T-helper 22 cell (primary cell): ENCODE data around the gene MYO15B.

ENCODE experiments used
- DNase-seq: peaks from one replicate; pipeline ENCODE4 v3.0.0-alpha.2; 2020; ENCODE audit warnings: low read depth

Gene MYO15B

DNA sequence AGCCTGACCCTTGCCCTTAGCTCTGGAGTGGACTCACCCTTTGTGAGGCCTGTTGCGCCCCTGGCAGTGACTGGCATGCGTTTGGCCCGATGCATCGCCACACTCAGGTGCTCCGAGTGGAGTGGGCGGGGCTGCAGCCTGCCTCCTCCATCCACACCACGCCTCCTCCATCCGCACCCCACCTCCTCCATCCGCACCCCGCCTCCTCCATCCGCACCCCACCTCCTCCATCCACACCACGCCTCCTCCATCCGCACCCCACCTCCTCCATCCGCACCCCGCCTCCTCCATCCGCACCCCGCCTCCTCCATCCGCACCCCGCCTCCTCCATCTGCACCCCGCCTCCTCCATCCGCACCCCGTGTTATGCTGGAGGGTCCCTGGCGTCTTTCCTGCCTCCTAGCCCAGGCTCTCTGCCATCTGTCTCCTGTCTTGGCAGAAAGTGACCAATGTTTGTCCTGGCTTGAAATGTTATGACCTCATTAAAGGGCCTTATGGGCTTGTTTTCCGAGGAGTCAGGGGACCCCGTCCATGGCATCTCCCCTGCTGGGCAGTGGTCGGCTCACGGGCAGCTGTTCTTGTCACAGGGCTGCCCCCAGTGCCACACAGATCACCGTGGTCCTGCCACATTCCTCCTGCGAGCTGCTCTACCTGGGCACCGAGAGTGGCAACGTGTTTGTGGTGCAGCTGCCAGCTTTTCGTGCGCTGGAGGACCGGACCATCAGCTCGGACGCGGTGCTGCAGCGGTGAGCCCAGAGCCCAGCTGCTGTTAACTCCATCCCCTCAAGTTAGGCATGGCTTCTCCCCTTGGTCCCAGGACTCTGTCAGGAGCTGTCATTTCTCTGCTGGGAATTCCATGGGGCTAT is 28.7 kb upstream of the MYO15B start:
- DNase-seq: no peak

DNA sequence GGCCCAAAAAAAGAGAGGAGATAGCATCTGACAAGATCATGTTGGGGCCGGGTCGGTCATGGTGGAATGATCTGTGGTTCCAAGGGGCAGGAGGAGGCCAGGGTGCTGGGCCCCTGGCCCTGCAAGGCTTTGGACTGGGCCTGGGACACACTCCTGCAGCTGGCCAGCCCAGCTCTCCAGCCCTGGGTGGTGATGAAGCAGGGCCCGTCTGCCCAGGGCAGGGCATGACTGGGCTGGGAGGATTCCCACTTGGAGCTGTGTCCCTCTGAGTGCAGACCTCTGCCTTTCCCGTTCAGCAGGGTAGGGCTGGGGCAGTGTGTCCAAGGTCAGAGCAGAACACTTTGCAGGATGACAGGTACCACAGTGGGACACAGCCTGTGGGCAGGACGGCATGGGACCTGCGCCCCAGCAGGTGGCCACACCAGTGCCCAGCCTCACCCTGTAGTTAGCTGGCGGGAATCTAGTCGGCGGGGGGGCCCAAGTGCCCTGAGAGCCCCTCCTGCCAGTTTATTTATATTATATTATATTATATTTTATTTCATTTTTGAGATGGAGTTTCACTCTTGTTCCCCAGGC is 27.6 kb upstream of the MYO15B start:
- no peak for DNase-seq

DNA sequence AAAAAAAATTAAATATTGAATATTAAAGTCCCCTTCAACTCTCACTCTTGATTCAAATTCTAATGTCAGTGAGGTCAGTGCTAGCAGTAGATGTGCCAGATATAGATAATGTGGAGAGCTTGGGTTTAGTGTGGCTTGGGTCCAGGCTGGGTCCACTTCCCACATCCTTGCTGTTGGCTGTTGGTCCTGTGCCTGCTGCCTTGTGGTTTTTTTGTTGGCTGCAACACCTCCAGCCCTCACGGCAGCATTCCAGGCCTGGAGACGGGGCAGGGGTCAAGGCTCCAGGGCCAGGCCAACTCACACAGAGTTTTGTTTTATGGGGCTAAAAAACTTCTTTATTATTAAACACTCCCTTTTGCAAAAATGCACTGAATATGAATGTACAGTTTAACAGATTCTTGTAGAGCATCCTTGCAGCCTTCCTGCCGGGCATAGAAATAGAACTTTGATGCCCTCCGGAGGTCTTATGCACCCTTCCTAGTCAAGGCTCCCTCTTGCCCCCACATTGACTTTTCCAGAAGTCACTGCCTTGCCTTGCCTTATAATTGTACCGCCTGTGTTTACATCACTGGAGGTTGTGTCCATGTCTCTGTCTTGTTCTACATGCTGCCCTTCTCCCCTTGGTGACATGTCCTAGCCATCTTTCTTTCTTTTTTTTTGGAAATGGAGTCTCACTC is 25.5 kb upstream of the MYO15B start:
- no peak for DNase-seq

DNA sequence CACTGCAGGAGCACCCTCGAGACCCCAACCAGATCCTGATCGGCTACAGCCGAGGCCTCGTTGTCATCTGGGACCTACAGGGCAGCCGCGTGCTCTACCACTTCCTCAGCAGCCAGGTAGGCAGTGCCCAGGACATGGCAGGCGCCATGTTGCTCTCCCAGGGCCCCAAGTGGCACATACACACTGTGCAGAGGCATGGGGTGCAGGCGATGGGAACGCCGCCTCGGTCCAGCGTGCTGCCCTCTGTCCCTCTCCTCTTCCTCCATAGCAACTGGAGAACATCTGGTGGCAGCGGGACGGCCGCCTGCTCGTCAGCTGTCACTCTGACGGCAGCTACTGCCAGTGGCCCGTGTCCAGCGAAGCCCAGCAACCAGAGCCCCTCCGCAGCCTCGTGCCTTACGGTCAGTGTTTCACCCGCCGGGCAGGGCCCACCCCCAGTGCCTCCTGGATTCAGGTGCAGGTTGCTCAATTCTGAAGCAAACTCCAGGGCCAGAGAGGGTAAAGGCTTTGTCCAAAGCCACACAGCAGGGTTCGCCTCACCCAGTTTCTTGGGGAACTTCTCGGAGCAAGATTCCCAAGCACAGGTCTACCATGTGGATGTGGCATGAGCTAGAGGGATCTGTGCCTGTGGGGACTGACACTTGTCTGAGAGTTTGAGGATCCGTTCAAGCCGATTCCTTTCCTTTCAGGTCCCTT is 24.4 kb upstream of the MYO15B start:
- no peak for DNase-seq

DNA sequence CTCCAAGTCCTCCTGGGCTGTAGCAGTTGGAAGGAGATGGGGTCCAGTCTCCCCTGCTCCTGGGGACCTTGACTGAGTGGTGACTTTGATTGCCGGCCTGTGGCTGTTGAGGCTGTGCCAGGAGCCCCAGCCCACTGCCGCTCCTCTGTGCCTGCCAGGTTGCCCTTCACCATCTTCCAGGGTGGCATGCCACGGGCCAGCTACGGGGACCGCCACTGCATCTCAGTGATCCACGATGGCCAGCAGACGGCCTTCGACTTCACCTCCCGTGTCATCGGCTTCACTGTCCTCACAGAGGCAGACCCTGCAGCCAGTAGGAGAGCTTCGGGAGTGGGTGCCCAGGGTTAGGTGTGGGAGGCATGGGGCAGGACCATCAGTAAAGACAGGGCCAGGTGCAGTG is 23.4 kb upstream of the MYO15B start:
- no peak for DNase-seq

DNA sequence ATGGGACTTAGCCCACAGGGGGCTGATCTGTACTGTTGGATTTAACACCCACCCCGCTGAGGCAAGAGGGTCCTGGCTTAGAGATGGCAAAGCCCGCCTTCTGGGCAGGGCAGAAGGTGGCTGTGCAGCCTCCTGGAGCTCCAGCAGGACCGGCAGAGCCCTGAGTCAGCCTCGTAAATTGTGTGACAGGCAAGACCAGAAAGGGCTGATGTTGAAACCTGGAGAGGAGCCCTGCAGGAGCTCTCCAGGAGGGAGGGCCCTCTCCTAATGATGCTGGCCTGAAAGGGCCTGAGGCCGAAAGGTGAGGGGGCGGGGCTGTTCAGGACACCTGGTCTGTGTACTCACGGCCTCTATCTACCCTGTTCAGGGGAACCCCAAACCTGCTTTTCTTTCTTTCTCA is 22.5 kb upstream of the MYO15B start:
- DNase-seq: no peak

DNA sequence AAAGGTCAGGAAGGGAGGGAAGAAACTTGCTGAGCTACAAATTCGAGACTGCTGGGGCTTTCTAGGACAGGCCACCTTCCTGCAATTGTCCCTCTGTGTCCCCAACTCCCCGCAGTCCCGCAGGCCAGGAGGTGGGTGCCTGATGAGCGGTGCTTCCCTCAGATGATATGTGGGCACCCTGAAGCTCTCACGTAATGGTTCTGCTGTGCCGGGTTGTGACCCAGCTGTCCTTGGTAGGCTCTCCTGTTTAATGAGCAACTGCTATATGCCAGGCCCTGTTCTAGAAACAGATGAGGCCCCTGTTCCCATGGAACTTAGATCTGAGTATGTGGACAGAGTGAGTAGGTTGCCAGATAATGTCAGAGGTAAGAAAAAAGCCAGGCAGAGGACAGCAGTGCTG is 22.0 kb upstream of the MYO15B start:
- DNase-seq: no peak

DNA sequence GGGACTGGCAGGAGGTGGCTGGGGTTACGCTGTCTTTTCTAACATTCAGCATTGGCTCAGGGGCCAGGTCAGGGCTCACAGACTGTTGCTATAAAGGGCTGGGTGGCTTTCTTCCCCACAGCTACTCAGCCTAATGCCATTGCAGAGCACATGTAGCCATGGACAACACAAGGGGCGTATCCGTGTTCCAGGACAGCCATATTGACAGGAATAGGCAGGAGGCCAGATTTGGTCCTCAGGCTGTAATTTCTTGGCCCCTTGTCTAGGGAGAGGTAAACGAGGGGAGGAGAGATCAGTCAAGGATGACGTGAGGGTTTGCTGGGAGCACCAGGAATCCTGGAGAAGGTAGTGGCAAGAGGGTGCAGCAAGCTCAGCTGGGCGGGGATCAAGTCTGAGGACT is 21.2 kb upstream of the MYO15B start:
- DNase-seq: no peak

DNA sequence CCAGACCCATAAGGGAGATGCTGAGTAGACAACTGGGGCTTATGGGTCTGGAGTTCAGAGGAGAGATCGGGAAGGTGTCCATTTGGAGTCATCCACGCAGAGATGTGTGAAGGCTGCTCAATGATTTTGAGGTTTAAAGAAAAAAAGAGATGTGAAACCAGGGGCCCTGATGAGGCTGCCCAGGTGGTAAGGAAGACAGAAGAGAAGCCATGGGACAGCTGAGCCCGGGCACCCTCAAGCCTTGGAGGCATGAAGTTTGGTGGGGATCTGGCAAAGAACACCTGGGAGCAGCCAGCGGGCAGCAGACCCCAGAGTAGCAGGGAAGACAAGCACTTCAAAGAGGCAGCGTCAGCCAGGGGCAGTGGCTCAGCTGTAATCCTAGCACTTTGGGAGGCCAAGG is 20.8 kb upstream of the MYO15B start:
- DNase-seq: no peak

DNA sequence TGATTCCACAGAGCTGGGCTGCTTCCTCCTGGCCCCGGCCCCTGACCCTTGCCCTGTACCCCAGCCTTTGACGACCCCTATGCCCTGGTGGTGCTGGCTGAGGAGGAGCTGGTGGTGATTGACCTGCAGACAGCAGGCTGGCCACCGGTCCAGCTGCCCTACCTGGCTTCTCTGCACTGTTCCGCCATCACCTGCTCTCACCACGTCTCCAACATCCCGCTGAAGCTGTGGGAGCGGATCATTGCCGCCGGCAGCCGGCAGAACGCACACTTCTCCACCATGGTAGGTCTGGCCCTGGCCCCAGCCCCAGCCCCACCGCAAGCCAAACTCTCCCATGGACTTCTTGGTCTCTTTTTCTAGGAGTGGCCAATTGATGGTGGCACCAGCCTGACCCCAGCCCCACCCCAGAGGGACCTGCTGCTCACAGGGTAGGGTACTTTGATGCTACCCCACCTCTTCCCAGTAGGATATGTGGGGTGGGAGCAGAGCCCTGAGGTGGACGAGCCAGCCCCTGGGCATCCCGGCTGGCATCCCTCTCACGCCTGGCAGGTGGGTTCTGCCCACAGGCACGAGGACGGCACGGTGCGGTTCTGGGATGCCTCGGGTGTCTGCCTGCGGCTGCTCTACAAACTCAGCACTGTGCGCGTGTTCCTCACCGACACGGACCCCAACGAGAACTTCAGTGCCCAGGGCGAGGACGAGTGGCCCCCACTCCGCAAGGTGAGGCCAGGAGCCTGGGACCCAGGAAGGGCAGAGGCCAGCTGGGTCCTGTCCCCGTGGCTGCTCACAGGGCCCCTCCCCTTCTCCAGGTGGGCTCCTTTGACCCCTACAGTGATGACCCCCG is 19.0 kb upstream of the MYO15B start:
- no peak for DNase-seq

DNA sequence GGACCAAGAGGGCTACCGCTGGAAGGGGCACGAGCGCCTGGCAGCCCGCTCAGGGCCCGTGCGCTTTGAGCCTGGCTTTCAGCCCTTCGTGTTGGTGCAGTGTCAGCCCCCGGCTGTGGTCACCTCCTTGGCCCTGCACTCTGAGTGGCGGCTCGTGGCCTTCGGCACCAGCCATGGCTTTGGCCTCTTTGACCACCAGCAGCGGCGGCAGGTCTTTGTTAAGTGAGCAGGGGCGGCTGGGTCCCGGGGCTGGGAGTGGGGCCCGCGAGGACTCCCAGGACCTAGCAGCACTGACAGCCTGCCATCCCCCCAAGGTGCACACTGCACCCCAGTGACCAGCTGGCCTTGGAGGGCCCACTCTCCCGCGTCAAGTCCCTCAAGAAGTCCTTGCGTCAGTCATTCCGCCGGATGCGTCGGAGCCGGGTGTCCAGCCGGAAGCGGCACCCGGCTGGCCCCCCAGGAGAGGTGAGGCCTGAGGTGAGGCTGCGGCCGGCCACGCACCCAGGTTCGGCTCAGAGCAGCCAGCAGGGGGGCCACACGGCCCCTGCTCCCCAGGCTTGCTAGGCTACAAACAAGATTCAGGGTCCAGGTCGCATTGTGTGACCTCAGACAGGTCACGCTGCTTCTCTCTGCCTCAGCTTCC is 17.4 kb upstream of the MYO15B start:
- no peak for DNase-seq

DNA sequence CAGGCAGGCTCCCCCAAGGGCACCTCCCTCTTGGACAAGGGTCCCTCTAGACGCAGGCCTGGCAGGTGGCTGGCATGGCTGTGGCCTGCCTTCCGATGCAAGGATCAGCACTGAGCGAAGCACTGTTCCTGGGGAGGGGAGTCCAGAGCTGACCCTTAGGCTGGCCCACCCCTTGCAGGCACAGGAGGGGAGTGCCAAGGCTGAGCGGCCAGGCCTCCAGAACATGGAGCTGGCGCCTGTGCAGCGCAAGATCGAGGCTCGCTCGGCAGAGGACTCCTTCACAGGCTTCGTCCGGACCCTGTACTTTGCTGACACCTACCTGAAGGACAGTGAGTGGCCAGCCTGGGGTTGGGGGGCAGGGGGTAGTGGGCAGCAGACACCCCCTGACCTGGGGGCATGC is 16.8 kb upstream of the MYO15B start:
- no peak for DNase-seq

DNA sequence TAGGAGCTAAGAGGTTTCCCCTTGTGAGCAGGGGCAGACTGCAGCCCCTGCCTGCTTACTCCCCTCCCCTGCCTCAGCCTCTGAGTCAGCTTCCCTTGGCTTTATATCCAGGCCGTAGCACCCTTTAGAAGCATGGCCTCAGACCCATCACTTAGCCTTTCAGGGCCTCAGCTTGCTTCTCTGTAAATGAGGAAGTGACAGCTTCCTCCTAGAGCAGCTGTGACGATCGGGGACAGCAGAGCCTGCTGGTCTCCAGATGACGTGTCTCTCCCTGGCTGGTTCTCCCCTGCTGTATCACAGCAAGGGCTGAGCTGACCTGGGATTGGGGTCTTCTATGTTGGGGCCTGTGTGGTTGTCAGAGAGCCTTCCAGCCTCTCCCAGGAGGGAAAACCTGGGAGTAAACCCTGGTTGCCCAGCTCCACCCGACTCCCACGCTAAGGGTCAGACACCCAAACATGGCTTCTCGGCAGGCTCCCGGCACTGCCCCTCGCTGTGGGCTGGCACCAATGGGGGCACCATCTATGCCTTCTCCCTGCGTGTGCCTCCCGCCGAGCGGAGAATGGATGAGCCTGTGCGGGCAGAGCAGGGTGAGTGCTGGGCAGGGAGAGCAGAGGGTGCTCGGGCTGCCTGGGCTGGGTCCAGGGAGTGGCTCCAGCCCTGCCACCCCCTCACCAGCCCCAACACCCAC is 16.3 kb upstream of the MYO15B start:
- DNase-seq: no peak

DNA sequence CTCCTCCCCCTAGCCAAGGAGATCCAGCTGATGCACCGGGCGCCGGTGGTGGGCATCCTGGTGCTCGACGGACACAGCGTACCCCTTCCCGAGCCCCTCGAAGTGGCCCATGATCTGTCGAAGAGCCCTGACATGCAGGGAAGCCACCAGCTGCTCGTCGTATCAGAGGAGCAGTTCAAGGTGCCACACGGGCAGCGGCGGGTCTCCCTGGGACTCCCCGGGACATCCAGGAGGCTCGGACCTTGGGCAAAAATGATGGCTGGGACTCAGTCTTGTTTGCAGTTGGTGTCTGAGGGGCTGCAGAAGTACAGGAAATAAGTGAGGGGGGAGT is 15.8 kb upstream of the MYO15B start:
- DNase-seq: no peak

DNA sequence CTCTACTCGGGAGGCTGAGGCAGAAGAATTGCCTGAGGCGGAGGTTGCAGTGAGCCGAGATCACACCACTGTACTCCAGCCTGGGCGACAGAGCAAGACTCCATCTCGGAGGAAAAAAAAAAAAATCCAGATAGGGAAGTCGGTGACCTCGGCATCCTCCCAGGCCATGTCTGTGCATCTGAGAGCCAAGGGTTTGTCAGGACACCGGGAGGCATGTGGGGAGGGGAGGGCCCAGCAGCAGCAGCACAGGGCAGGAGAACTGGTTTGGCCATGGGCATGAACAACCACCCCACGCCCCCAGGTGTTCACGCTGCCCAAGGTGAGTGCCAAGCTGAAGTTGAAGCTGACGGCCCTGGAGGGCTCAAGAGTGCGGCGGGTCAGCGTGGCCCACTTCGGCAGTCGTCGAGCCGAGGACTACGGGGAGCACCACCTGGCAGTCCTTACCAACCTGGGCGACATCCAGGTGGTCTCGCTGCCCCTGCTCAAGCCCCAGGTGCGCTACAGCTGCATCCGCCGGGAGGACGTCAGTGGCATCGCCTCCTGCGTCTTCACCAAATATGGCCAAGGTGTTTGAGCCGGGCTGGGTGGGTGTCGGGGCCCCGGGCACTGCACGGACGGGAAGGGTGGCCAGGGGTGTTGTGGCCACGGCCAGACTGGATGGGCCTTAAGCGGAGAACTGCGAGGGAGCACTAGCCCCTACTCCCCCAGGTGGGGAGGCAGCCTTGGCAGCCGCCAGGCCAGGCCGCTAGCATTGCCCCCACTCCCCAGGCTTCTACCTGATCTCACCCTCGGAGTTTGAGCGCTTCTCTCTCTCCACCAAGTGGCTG is 14.7 kb upstream of the MYO15B start:
- DNase-seq: no peak

DNA sequence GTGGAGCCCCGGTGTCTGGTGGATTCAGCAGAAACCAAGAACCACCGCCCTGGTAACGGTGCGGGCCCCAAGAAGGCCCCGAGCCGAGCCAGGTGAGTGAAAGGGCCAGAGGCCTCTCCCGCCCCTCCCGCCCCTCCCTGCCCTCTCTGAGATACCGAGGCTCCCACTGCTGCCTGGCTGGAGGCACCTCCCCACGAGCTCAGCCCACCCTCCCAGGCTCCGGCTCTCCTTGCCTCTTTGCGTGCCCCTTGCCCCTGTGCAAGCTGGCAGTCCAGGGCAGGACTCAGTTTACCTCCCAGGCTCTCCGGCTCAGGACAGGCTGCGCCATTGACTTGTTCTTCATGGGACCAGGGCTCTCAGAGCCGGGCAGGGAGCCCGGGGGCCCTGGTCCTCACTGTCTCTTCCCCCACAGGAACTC is 14.1 kb upstream of the MYO15B start:
- no peak for DNase-seq

DNA sequence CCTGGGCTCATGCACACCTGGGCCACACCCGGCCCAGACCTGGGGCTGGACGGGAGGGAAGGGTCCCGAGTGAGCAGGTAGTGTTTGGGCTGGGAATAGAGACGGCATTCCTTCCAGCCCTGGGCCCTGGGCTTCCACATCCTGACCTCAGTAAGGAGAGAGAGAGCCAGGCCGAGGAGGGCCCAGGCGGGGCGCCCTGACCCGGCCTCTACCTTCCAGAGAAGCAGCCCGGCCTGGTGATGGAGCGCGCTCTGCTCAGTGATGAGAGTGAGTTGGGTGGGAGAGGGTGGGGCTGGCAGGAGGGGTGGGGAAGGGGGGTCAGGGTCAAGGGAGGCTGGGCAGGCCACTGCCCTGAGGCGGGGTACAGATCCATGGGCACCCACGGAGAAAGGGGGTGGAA is 13.6 kb upstream of the MYO15B start:
- no peak for DNase-seq

DNA sequence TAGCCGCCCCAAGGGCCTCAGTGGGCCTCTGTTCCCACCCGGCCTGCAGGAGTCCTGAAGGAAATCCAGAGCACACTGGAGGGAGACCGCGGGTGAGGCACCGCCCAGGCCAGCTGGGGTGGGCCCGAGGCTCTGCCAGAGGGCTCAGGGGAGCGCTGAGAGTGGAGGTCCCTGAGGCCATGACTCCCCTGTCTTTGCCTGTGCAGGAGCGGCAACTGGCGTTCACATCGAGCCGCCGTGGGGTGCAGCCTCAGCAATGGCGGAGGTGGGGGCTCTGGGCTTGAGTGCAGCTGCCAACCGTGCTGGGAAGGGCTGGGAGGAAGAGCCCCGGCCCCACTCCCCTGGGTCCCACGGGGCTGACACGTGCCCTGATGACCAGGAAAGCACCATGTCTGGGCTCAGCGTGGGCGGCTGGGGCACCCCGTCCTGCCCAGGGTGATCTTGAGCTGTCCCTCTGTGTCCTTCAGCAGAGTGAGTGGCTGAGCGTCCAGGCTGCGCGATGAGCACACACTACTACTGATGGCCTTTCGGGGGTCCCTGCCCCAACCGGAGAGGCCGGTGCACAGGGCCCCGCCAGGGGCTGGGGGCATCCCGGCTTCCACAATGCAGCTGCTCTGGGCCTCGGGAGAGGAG is 13.1 kb upstream of the MYO15B start:
- no peak for DNase-seq

DNA sequence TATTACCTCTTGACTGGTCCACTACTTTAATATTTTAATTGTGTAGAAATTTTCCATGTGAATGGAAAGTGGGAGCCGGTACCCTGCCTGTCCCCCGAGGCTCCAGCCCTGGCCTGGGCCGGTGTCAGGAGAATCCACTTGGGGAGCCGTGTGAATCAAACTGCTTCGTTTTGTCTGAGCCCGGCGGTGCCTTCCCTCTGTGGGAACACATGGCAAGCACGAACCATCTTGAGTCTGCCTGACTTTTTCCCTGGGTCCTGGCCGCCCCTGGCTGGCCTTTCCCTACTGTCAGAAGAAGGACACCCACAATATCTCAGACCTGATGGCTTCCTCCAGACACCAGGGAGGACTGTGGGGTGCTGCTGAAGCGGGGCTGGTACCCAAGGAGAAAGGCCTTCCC is 12.4 kb upstream of the MYO15B start:
- no peak for DNase-seq

DNA sequence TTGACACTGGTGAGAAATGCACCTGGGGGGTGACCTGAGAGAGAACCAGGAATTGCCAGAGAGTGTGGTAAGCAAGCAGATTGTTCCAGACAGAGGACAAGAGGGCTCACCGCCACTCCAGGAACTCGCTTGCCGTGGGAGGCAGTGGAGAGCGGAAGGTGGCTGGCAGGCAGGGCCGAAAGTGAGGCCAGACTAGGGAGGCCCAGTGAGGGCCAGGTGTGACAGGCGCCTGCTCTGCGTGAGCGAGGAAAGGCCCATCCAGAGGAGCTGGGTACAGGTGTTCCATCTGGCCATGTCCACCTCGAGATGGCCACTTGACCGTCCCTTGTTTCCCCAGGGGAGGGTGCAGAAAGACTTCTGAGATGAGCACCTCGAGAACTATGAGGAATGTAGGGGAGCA is 11.9 kb upstream of the MYO15B start:
- no peak for DNase-seq
